GM12891 (cell line): Measurements from ENCODE around the gene COL12A1.

ENCODE experiments used
- DNase-seq: peaks from one replicate; pipeline ENCODE4 v3.0.0; 2011; ENCODE audit warnings: low spot score; ENCODE audit not compliant: insufficient read length
- FAIRE-seq: peaks from 2 replicates; lab custom pipeline; 2011; peaks lifted over from hg19 to GRCh38; lab: Jason Lieb, UNC
- PAX5 ChIP-seq: IDR thresholded peaks from 2 replicates; pipeline ENCODE4 v1.6.1; 2011; ENCODE audit warnings: low read length, moderate library complexity, mild to moderate bottlenecking; ENCODE audit not compliant: insufficient read depth, severe bottlenecking
- POLR2A ChIP-seq: IDR thresholded peaks from 2 replicates; pipeline ENCODE4 v1.6.1; 2011; ENCODE audit warnings: low read depth, low read length, control low read depth
- POLR2AphosphoS5 ChIP-seq: IDR thresholded peaks from 2 replicates; pipeline ENCODE4 v1.6.1; 2011; ENCODE audit warnings: low read depth, low read length, control low read depth
- POU2F2 ChIP-seq: IDR thresholded peaks from 2 replicates; pipeline ENCODE4 v1.6.1; 2011; ENCODE audit warnings: low read depth, mild to moderate bottlenecking, control low read depth, low read length, moderate library complexity
- SPI1 ChIP-seq: IDR thresholded peaks from 2 replicates; pipeline ENCODE4 v1.6.1; 2011; ENCODE audit warnings: low read depth, low read length, control low read depth
- TAF1 ChIP-seq: IDR thresholded peaks from 2 replicates; pipeline ENCODE4 v1.6.1; 2011; ENCODE audit warnings: low read depth, low read length, control low read depth

Gene COL12A1

GRCh38 chr6:75150685-75151412 is 55.0 kb downstream of the COL12A1 start:
- DNase-seq (no peak), FAIRE-seq (no peak)
- TF ChIP-seq POLR2A (no peak), POU2F2 (no peak), SPI1 (no peak), PAX5 (no peak), POLR2AphosphoS5 (no peak), TAF1 (no peak)

GRCh38 chr6:75149696-75150095 is 56.2 kb downstream of the COL12A1 start:
- TF ChIP-seq POLR2AphosphoS5, result no peak
- no peak for TF ChIP-seq PAX5
- no peak for TF ChIP-seq SPI1
- TF ChIP-seq POLR2A, result no peak
- no peak for TF ChIP-seq TAF1
- no peak for TF ChIP-seq POU2F2
- FAIRE-seq, result no peak
- no peak for DNase-seq

DNA sequence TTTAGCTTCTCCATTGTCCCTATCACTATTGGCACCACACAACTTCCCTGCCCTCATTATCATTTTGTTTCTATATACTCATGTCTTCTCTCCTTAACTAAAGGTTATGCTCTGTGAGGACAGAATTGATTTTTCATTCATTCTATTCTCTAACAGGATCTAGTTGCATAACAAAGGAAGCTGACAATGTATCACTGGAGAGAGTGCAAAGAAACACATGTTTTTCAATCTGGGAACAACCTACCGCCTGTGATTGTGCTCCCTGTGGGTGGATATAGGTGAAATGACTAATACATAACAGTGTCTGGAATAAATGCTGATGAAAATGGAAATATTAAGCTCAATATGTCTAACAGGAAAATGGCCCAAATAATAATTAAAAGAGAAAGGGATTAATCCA is 56.6 kb downstream of the COL12A1 start:
- no peak for DNase-seq
- no peak for FAIRE-seq
- no peak for TF ChIP-seq PAX5
- TF ChIP-seq SPI1, result no peak
- TF ChIP-seq POLR2A, result no peak
- TF ChIP-seq TAF1, result no peak
- no peak for TF ChIP-seq POU2F2
- no peak for TF ChIP-seq POLR2AphosphoS5

DNA sequence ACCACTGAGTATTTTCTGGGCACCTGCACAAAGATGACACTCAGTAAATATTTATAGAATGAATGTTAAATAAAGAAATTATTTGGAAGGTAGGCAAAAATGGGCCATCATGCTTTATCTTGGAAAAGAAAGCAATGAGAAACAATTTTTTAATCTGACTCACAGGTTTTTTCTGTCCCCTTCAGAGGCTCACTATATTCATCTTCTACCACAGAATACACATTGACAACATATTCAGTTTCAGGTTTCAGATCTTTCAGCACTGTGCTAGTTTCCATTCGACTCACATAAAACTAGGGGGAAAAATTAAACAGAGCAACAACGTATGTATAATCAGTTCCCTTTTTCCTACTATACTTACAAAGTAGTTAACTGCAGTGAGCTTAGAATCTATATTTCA is 58.3 kb downstream of the COL12A1 start:
- no peak for FAIRE-seq
- TF ChIP-seq POU2F2, result no peak
- TF ChIP-seq TAF1, result no peak
- no peak for TF ChIP-seq POLR2AphosphoS5
- TF ChIP-seq SPI1, result peak; percentile 42; the same call in 1 of the 2 replicates
- no peak for TF ChIP-seq PAX5
- DNase-seq, result peak; percentile 2

DNA sequence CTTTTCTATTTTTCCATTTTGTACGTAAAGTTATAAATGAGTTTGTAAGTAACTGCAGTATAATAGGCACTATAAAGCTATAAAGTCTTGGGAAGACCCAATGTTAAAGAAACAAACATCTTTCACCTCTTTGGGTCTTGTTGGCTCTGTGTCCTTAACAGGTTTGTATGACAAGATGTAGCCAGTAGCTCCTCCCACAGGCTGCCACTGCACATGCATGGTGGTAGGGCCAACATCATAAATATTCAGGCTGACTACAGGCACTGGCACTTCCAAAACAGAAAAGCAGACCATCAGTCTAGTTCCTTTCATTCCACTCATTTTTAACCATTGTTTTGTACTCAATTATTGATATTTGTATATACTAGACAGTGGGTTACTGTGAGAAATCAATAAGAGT is 59.9 kb downstream of the COL12A1 start:
- no peak for TF ChIP-seq SPI1
- no peak for TF ChIP-seq POLR2AphosphoS5
- TF ChIP-seq TAF1, result no peak
- TF ChIP-seq POU2F2, result no peak
- no peak for TF ChIP-seq POLR2A
- TF ChIP-seq PAX5, result no peak
- FAIRE-seq (no peak), DNase-seq (no peak)

GRCh38 chr6:75145211-75145610 is 60.6 kb downstream of the COL12A1 start:
- FAIRE-seq (no peak), DNase-seq (no peak)
- TF ChIP-seq PAX5 (no peak), POU2F2 (no peak), POLR2AphosphoS5 (no peak), SPI1 (no peak)

GRCh38 chr6:75144386-75144785 is 61.5 kb downstream of the COL12A1 start:
- FAIRE-seq (no peak), DNase-seq (no peak)
- no peak for TF ChIP-seq SPI1
- TF ChIP-seq POLR2AphosphoS5, result no peak
- TF ChIP-seq TAF1, result no peak
- no peak for TF ChIP-seq POLR2A
- TF ChIP-seq PAX5, result no peak
- TF ChIP-seq POU2F2, result no peak

DNA sequence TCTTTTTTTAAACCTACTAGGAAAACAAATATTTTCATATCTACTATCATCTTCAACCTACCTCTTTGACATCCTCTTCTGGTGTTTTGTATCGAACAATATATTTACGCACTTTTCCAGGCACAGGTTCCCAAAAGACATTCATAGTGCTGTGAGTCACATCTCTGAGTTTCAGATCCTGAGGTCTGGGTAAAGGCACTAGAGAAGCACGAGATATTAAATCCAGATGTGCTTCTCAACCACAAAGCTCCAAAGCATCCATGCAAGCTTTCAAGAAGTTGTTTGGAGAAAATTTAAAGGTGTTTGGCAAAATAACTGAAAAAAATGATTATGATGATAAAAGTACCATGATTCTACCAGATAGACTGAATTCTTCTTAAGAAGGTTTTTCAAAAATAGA is 62.7 kb downstream of the COL12A1 start:
- no peak for TF ChIP-seq POLR2AphosphoS5
- no peak for TF ChIP-seq POU2F2
- no peak for TF ChIP-seq PAX5
- TF ChIP-seq TAF1, result no peak
- no peak for TF ChIP-seq SPI1
- TF ChIP-seq POLR2A, result no peak
- FAIRE-seq (no peak), DNase-seq (no peak)

DNA sequence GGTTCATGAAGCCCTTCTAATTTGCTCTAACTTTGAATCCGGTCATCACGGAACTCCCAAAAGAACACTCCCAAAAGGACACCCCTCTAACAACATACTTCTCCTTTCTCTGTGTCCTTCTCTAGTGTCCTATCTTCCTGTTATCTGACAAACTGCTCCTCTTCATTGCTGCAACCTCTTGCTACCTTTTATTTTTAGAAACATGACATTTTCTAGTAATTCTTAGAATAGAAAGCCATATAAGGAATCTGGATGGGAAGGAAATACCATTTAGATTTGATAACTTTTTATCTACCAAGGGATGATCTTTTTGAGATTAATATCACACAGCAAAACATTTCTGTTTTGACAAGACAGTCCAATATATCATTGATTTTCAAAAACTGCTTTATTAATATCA is 63.1 kb downstream of the COL12A1 start:
- FAIRE-seq (no peak), DNase-seq (no peak)
- no peak for TF ChIP-seq TAF1

DNA sequence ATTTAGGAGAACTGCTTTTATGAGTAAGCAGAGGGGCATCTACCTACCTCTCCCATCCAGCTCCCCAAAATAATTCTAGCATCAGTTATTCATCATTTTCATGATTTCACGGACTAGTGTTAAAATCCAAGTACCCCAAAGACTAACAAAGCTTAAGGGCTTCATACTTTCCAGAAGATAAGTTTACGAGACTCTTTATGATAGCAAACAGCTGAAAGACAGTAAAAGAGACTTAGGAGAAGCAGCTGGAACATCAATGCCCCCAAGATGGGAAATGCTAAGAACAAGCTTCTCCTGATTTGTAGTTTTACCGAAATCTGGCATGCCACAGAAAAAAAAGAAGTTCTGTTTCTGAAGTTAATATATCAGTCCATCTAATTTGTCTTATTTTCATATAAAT is 70.0 kb downstream of the COL12A1 start:
- DNase-seq (no peak), FAIRE-seq (no peak)
- TF ChIP-seq POU2F2, result no peak

DNA sequence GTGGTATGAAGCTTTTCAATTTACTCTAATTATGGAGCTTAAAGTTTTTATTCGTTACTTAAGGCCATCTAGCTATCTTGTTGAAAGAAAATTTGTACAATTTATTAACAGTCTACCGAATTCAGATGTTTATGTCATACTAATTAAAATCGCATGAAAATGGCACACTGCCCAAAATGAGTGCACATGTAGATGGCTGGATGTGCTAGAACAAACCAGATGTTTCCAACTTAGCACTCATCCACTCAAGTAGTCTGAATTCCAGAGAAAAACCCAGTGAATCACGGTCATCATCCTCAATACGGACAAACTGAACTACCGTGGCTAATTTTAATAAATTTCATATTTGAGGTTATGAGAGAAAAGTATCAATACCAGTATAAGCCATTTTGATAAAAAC is 70.4 kb downstream of the COL12A1 start:
- FAIRE-seq (no peak), DNase-seq (no peak)
- TF ChIP-seq SPI1 (no peak), POU2F2 (no peak), POLR2A (no peak), POLR2AphosphoS5 (no peak), PAX5 (no peak), TAF1 (no peak)
